Measurements from ENCODE around the gene BLVRB.

Gene BLVRB

DNA sequence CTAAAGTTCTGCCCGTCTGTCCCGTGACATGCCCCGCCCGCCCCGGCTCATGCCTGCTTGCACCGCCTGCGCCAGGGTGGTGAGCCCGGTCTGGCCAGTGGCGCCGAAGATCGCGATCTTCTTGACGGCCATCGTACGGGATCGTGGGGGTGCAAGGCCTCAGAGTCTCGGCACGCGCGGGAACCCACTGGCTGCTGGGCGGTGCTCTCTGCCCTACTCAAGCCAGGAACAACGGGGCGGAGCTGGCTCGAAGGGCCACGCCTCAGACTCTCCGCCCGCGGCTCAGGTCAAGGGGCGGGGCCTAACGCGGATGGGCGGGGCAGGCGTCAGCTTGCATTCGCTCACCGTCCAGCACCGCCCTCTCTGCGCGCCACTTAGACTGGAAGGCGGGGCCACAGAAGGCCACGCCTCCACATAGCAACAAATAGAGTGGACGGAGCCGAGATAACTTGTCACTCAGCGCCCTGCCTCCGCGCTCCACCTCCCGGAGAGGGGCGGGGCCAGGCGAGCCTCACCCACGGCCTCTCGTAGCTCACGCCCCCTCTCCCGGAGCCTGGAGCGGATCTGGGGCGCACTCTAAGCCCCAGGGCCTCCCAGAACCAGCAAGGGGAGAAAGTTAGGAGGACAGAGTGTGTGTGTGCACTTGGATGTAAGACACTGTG is at the start of gene BLVRB:
BLVRB (minus strand) TSS at position 189 of the 662 bp plus-strand sequence; CDS start at position 132, 57 bp downstream.
- H3K27ac ChIP-seq, result peak within 1 kb of the TSS; percentile 35
- no peak for TF ChIP-seq CTCF (conservative IDR thresholded peaks at IDR 0.05; ENCODE audit: low read depth, low read length)

GRCh38 chr19:40513741-40514315 is 48.3 kb upstream of the BLVRB start:
- H3K27me3 ChIP-seq (ENCODE audit: insufficient read depth, low read depth), result peaks cover 9% of the 10 kb centered on the region; the same call in 1 of the 2 replicates
- no peak overlapping the region for H2AFZ ChIP-seq (ENCODE audit: low read depth)

More for the DNA sequence above, at the start of gene BLVRB:
- Histone ChIP-seq H3K27me3 (ENCODE audit: insufficient read depth, low read depth) (no peaks in the 10 kb centered on the region; the same call in 1 of the 2 replicates), H3K79me2 (ENCODE audit: insufficient read depth, low read depth) (no peaks in the 10 kb centered on the region), H3K4me3 (IDR thresholded peaks at IDR 0.05; ENCODE audit: insufficient read depth, low read depth, low read length) (no peak within 1 kb of the TSS), H3K4me2 (peak within 1 kb of the TSS; percentile 68), H3K36me3 (ENCODE audit: insufficient read depth) (no peaks in the 10 kb centered on the region), H3K4me1 (ENCODE audit: low read depth, poor library complexity, severe bottlenecking) (peaks cover 28% of the 10 kb centered on the region), H2AFZ (ENCODE audit: low read depth) (peak within 1 kb of the TSS; percentile 95), H4K20me1 (ENCODE audit: insufficient read depth) (no peaks in the 10 kb centered on the region), H3K9ac (peak within 1 kb of the TSS; percentile 54; the same call in 1 of the 2 replicates)

GRCh38 chr19:40513345-40513678 is 47.8 kb upstream of the BLVRB start:
- no peak overlapping the region for H3K4me3 ChIP-seq (IDR thresholded peaks at IDR 0.05; ENCODE audit: insufficient read depth, low read depth, low read length)
- H3K4me1 ChIP-seq (ENCODE audit: low read depth, poor library complexity, severe bottlenecking), result no peaks in the 10 kb centered on the region
- H3K4me2 ChIP-seq, result no peak overlapping the region
- peaks cover 9% of the 10 kb centered on the region; the same call in 1 of the 2 replicates for H3K27me3 ChIP-seq (ENCODE audit: insufficient read depth, low read depth)
- H2AFZ ChIP-seq (ENCODE audit: low read depth), result no peak overlapping the region
- H4K20me1 ChIP-seq (ENCODE audit: insufficient read depth), result no peaks in the 10 kb centered on the region
- no peaks in the 10 kb centered on the region for H3K36me3 ChIP-seq (ENCODE audit: insufficient read depth)
- TF ChIP-seq CTCF (conservative IDR thresholded peaks at IDR 0.05; ENCODE audit: low read depth, low read length), result no peak
- H3K27ac ChIP-seq, result no peak overlapping the region
- H3K9ac ChIP-seq, result no peak overlapping the region
- H3K79me2 ChIP-seq (ENCODE audit: insufficient read depth, low read depth), result no peaks in the 10 kb centered on the region

More at GRCh38 chr19:40513741-40514315, 48.3 kb upstream of the BLVRB start:
- Histone ChIP-seq H3K27ac (no peak overlapping the region), H3K4me1 (ENCODE audit: low read depth, poor library complexity, severe bottlenecking) (no peaks in the 10 kb centered on the region), H3K36me3 (ENCODE audit: insufficient read depth) (no peaks in the 10 kb centered on the region), H3K4me2 (no peak overlapping the region), H3K9ac (no peak overlapping the region), H3K79me2 (ENCODE audit: insufficient read depth, low read depth) (no peaks in the 10 kb centered on the region), H4K20me1 (ENCODE audit: insufficient read depth) (no peaks in the 10 kb centered on the region), H3K4me3 (IDR thresholded peaks at IDR 0.05; ENCODE audit: insufficient read depth, low read depth, low read length) (no peak overlapping the region)
- no peak for TF ChIP-seq CTCF (conservative IDR thresholded peaks at IDR 0.05; ENCODE audit: low read depth, low read length)

GRCh38 chr19:40512473-40513344 is 47.2 kb upstream of the BLVRB start:
- H3K4me2 ChIP-seq, result no peak overlapping the region
- H3K4me3 ChIP-seq (IDR thresholded peaks at IDR 0.05; ENCODE audit: insufficient read depth, low read depth, low read length), result no peak overlapping the region
- H2AFZ ChIP-seq (ENCODE audit: low read depth), result no peak overlapping the region
- no peak for TF ChIP-seq CTCF (conservative IDR thresholded peaks at IDR 0.05; ENCODE audit: low read depth, low read length)
- no peaks in the 10 kb centered on the region for H3K4me1 ChIP-seq (ENCODE audit: low read depth, poor library complexity, severe bottlenecking)
- peaks cover 9% of the 10 kb centered on the region; the same call in 1 of the 2 replicates for H3K27me3 ChIP-seq (ENCODE audit: insufficient read depth, low read depth)
- no peaks in the 10 kb centered on the region for H3K36me3 ChIP-seq (ENCODE audit: insufficient read depth)
- H3K9ac ChIP-seq, result no peak overlapping the region
- no peaks in the 10 kb centered on the region for H4K20me1 ChIP-seq (ENCODE audit: insufficient read depth)
- no peak overlapping the region for H3K27ac ChIP-seq
- no peaks in the 10 kb centered on the region for H3K79me2 ChIP-seq (ENCODE audit: insufficient read depth, low read depth)

Measured in KMS-11 (cell line).